H1 (cell line): ENCODE results near the gene TOR4A. TPM values are rescaled to one million over a fixed set of nuclear protein-coding genes. Genes with fewer than 3 reads are reported as not detected.

ENCODE experiments used
- CTCF ChIA-PET: fragments of 300-600 bp; sonication (Branson Sonifier 250); formaldehyde crosslinking; loops from one replicate; lab custom pipeline; 2021; ENCODE audit not compliant: partially characterized antibody; lab: Charles Lee
- POLR2A ChIA-PET: fragments of 300-600 bp; sonication (Branson Sonifier 250); formaldehyde crosslinking; loops from one replicate; lab custom pipeline; 2021; ENCODE audit warnings: inconsistent platforms; ENCODE audit not compliant: partially characterized antibody; lab: Charles Lee
- DNase-seq, 2 experiments: peaks; one replicate each; pipeline versions ENCODE4 v3.0.0 to v3.0.0-alpha.2; 2010 to 2022; ENCODE audit warnings: low spot score in 2 of 2, low read depth in 1 of 2, mixed read lengths in 1 of 2
- FAIRE-seq: peaks from 2 replicates; lab custom pipeline; 2011; peaks lifted over from hg19 to GRCh38; lab: Jason Lieb, UNC
- H2AFZ ChIP-seq: 2 replicates; pipeline ENCODE4 v1.8.1; 2012; ENCODE audit warnings: low read length, inconsistent platforms
- H2AK5ac ChIP-seq: 2 replicates; pipeline ENCODE4 v1.6.1; 2013; ENCODE audit warnings: low read depth, low read length
- H2BK120ac ChIP-seq: replicated peaks from 2 replicates; pipeline ENCODE3; 2013; ENCODE audit warnings: low read depth, low read length, inconsistent platforms
- H2BK12ac ChIP-seq: 2 replicates; pipeline ENCODE4 v1.6.1; 2013; ENCODE audit warnings: low read depth, low read length
- H2BK15ac ChIP-seq: 2 replicates; pipeline ENCODE4 v1.6.1; 2013; ENCODE audit warnings: low read length
- H2BK20ac ChIP-seq: 2 replicates; pipeline ENCODE4 v1.6.1; 2013; ENCODE audit warnings: low read length
- H2BK5ac ChIP-seq: 2 replicates; pipeline ENCODE4 v1.6.1; 2013; ENCODE audit warnings: low read depth, low read length
- H3K14ac ChIP-seq: 2 replicates; pipeline ENCODE4 v1.6.1; 2013; ENCODE audit warnings: inconsistent platforms; ENCODE audit not compliant: insufficient read length
- H3K18ac ChIP-seq: 2 replicates; pipeline ENCODE4 v1.6.1; 2013; ENCODE audit warnings: low read length; ENCODE audit errors: extremely low read depth
- H3K23ac ChIP-seq: 2 replicates; pipeline ENCODE4 v1.6.1; 2013; ENCODE audit warnings: inconsistent platforms; ENCODE audit not compliant: insufficient read length
- H3K23me2 ChIP-seq: 2 replicates; pipeline ENCODE4 v1.6.1; 2013; ENCODE audit warnings: low read depth, low read length
- H3K27ac ChIP-seq: 2 replicates; pipeline ENCODE4 v1.6.1; 2011; ENCODE audit warnings: low read depth, low read length, inconsistent platforms
- H3K27me3 ChIP-seq, 4 experiments: replicated peaks in 1 of 4; 1 replicate in 1 of 4; 2 replicates in 3 of 4; pipeline versions ENCODE4 v1.6.1 to v1.8.1; 2011 to 2013; ENCODE audit warnings: low read length in 3 of 4, mild to moderate bottlenecking in 3 of 4, inconsistent platforms in 2 of 4, mixed read lengths in 2 of 4, moderate library complexity in 1 of 4; ENCODE audit not compliant: control insufficient read depth in 3 of 4, insufficient read depth in 3 of 4; ENCODE audit errors: extremely low read depth in 1 of 4
- H3K36me3 ChIP-seq, 4 experiments: 2 replicates each; pipeline versions ENCODE4 v1.6.1 to v1.8.1; 2011 to 2013; ENCODE audit warnings: mild to moderate bottlenecking in 4 of 4, low read length in 3 of 4, moderate library complexity in 2 of 4, control low read depth in 1 of 4, inconsistent platforms in 1 of 4; ENCODE audit not compliant: insufficient read depth in 4 of 4, control insufficient read depth in 2 of 4
- H3K4ac ChIP-seq: replicated peaks from 2 replicates; pipeline ENCODE3; 2013; ENCODE audit warnings: low read length, low read depth, mixed read lengths, inconsistent platforms; ENCODE audit not compliant: insufficient read length
- H3K4me1 ChIP-seq, 4 experiments: replicated peaks in 1 of 4; 1 replicate in 1 of 4; 2 replicates in 3 of 4; pipeline versions ENCODE4 v1.6.1 to v1.8.1; 2011 to 2013; ENCODE audit warnings: low read length in 3 of 4, inconsistent platforms in 2 of 4, mixed read lengths in 1 of 4; ENCODE audit not compliant: insufficient read depth in 4 of 4, control insufficient read depth in 3 of 4
- H3K4me2 ChIP-seq, 2 experiments: 2 replicates each; pipeline versions ENCODE4 v1.6.1 to v1.8.1; 2011 to 2013; ENCODE audit warnings: low read depth in 2 of 2, low read length in 2 of 2, control low read depth in 1 of 2, inconsistent platforms in 1 of 2, mild to moderate bottlenecking in 1 of 2; ENCODE audit not compliant: insufficient read depth in 1 of 2
- H3K4me3 ChIP-seq, 4 experiments: fragments of 200-600, 300-600 bp in 1 of 4; sonication (generic), shearing (Covaris generic), sonication (Bioruptor Twin) in 1 of 4; 2 replicates each; pipeline versions ENCODE4 v1.5.1 to v1.8.1; 2011 to 2016; ENCODE audit warnings: low read length in 4 of 4, low read depth in 3 of 4, control low read depth in 2 of 4, inconsistent platforms in 2 of 4, mild to moderate bottlenecking in 2 of 4, mixed read lengths in 1 of 4, moderate library complexity in 1 of 4; ENCODE audit not compliant: insufficient read depth in 2 of 4; ENCODE audit errors: extremely low read depth in 1 of 4
- H3K56ac ChIP-seq: replicated peaks from 2 replicates; pipeline ENCODE3; 2013; ENCODE audit warnings: low read depth, mild to moderate bottlenecking, mixed read lengths, low read length, inconsistent platforms; ENCODE audit not compliant: insufficient read length
- H3K79me1 ChIP-seq: 2 replicates; pipeline ENCODE4 v1.6.1; 2013; ENCODE audit warnings: low read depth, low read length, control low read depth
- H3K79me2 ChIP-seq, 2 experiments: 2 replicates each; pipeline versions ENCODE4 v1.6.1 to v1.8.1; 2012 to 2013; ENCODE audit warnings: low read length in 2 of 2, mild to moderate bottlenecking in 2 of 2, inconsistent platforms in 1 of 2; ENCODE audit not compliant: insufficient read depth in 2 of 2, control insufficient read depth in 1 of 2
- H3K9ac ChIP-seq, 4 experiments: replicated peaks in 1 of 4; 1 replicate in 1 of 4; 2 replicates in 3 of 4; pipeline versions ENCODE4 v1.6.1 to v1.8.1; 2011 to 2013; ENCODE audit warnings: low read depth in 3 of 4, low read length in 3 of 4, control low read depth in 2 of 4, mild to moderate bottlenecking in 2 of 4, moderate library complexity in 2 of 4, inconsistent platforms in 1 of 4; ENCODE audit errors: extremely low read depth in 1 of 4
- H3K9me3 ChIP-seq, 2 experiments: 2 replicates each; pipeline versions ENCODE4 v1.6.1 to v1.8.1; 2012 to 2013; ENCODE audit warnings: mild to moderate bottlenecking in 2 of 2, moderate library complexity in 2 of 2, control low read depth in 1 of 2, inconsistent platforms in 1 of 2, low read depth in 1 of 2, low read length in 1 of 2, mixed read lengths in 1 of 2; ENCODE audit not compliant: insufficient read depth in 2 of 2
- H4K20me1 ChIP-seq, 2 experiments: replicated peaks in 1 of 2; 2 replicates each; pipeline versions ENCODE3 to v1.8.1; 2011 to 2013; ENCODE audit warnings: inconsistent platforms in 2 of 2, low read length in 2 of 2, mild to moderate bottlenecking in 1 of 2; ENCODE audit not compliant: insufficient read depth in 2 of 2, control insufficient read depth in 1 of 2
- H4K5ac ChIP-seq: 2 replicates; pipeline ENCODE4 v1.6.1; 2013; ENCODE audit warnings: low read length, low read depth, mixed read lengths, inconsistent platforms; ENCODE audit not compliant: insufficient read length
- H4K8ac ChIP-seq: 2 replicates; pipeline ENCODE4 v1.8.0; 2013; ENCODE audit warnings: mild to moderate bottlenecking, moderate library complexity, low read length, inconsistent platforms; ENCODE audit not compliant: insufficient read depth; ENCODE audit errors: extremely low read depth
- H4K91ac ChIP-seq: replicated peaks from 2 replicates; pipeline ENCODE3; 2013; ENCODE audit warnings: low read length, mixed read lengths, inconsistent platforms; ENCODE audit not compliant: insufficient read length
- BRCA1 ChIP-seq: IDR thresholded peaks from 2 replicates; pipeline ENCODE4 v1.6.1; 2012; ENCODE audit warnings: low read depth, low read length, improper control_type of control experiment
- CHD1 ChIP-seq: IDR thresholded peaks from 2 replicates; pipeline ENCODE4 v1.6.1; 2012; ENCODE audit warnings: low read depth, low read length, improper control_type of control experiment
- GABPA ChIP-seq: IDR thresholded peaks from 2 replicates; pipeline ENCODE4 v1.6.1; 2011; ENCODE audit warnings: mild to moderate bottlenecking, low read length, moderate library complexity, borderline replicate concordance; ENCODE audit not compliant: insufficient read depth
- JUND ChIP-seq: IDR thresholded peaks from 2 replicates; pipeline ENCODE4 v1.6.1; 2011; ENCODE audit warnings: mild to moderate bottlenecking, improper control_type of control experiment, low read length
- KDM4A ChIP-seq: IDR thresholded peaks from one replicate; pipeline ENCODE4 v1.7.1; 2012; ENCODE audit warnings: low read depth, mild to moderate bottlenecking, moderate library complexity, low read length, inconsistent platforms; ENCODE audit not compliant: severe bottlenecking
- NANOG ChIP-seq: IDR thresholded peaks from 2 replicates; pipeline ENCODE4 v1.6.1; 2011; ENCODE audit warnings: low read length, low read depth, mild to moderate bottlenecking, inconsistent platforms; ENCODE audit not compliant: insufficient read depth, poor library complexity, severe bottlenecking
- PHF8 ChIP-seq: fragments of 200-600 bp; sonication (generic); conservative IDR thresholded peaks from 2 replicates; pipeline ENCODE4 v1.7.1; 2012; ENCODE audit warnings: low read depth, mild to moderate bottlenecking, inconsistent platforms, low read length, moderate library complexity
- SIN3A ChIP-seq, 2 experiments: IDR thresholded peaks in 1 of 2; conservative IDR thresholded peaks in 1 of 2; 2 replicates each; pipeline ENCODE4 v1.6.1; 2011 to 2012; ENCODE audit warnings: low read length in 2 of 2, improper control_type of control experiment in 1 of 2, low read depth in 1 of 2, mild to moderate bottlenecking in 1 of 2
- SP1 ChIP-seq: IDR thresholded peaks from 2 replicates; pipeline ENCODE4 v1.6.1; 2011; ENCODE audit warnings: low read depth, low read length
- TAF7 ChIP-seq: optimal IDR thresholded peaks from 2 replicates; pipeline ENCODE3; 2011; ENCODE audit warnings: low read depth, mild to moderate bottlenecking, inconsistent platforms, low read length, moderate library complexity, borderline replicate concordance
- WGBS, 2 experiments: shearing (Covaris generic) in 1 of 2; methylation state at CpG; one replicate each; pipeline versions ENCODE4 v1.1.6 to v1.1.7; 2013 to 2015; ENCODE audit warnings: low lambda C conversion rate in 2 of 2, mixed read lengths in 2 of 2, inconsistent platforms in 1 of 2, low coverage in 1 of 2, missing lambda C conversion rate in 1 of 2; ENCODE audit not compliant: insufficient replicate concordance in 2 of 2, insufficient coverage in 1 of 2, insufficient read length in 1 of 2; ENCODE audit errors: extremely low coverage in 1 of 2, missing lambda C conversion rate in 1 of 2; 5-methylcytosine and 5-hydroxymethylcytosine counted together
- polyA plus RNA-seq, 7 experiments: library from polyadenylated mRNA; depleted of rRNA in 3 of 7; stranded (reverse) in 5 of 7; unstranded in 2 of 7; fragments of >200 nt in 5 of 7; fragments of 200-250 nt in 2 of 7; gene quantifications; 1 replicate in 5 of 7; 2 replicates in 1 of 7; 4 replicates in 1 of 7; pipeline versions ENCODE4 v1.2.1 to v1.2.3, GENCODE V29; 2011 to 2013; ENCODE audit warnings: missing spikeins in 2 of 7, mixed read lengths in 2 of 7
- total RNA-seq: library from RNA; stranded (reverse); fragmentation: NEBNext Ultra II Directional; extraction: Animal tissue kit (Norgen Biotek cat#: 25700); gene quantifications from 2 replicates; pipeline ENCODE4 v1.2.1, GENCODE V29; 2021

Gene TOR4A
- total and polyA plus RNA-seq, 2 of the 8 experiments (the other 6 are each of a cell fraction or from before 2014, with no cell fraction given): 8.4 to 9.3 TPM

DNA sequence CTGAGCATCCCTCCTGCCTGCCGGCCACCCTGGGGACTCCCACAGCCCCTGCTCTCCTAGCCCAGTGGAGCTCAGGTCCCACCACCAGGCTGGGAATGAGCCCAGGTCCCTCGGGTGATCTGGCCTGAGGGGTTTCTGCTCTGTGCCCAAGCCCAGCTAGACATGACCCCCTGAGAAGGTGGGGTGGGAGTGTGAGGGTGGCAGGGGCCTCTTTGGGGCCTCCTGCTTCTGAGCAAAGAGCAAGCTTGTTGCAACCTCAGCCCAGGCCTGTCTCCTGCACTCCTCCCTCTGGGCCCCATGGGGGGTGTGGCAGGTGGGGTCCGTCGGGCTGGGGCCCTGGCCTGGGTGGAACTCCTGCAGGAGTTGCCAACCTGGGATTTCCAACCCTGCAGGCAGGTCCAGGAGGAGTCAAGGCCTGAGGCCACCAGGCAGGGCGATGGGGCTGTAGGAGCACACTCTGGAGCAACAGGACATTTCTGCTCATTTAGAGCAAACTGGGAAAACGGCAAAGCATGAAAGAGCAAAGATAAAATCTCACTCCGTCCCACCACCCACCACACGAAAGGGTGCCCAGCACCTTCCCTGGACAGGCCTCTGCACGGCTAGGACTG lies 35.9 kb downstream of the TOR4A start:
- no peaks in the 10 kb centered on the region for H3K9me3 ChIP-seq
- ChIA-PET CTCF (interaction anchor here (0.9 to 1.5 kb wide), 4 partner anchors 9 to 245 kb away, joined by 3 to 6 read pairs (median 4); no protein-coding TSS in a partner anchor), POLR2A (interaction anchor here (1.6 to 11.9 kb wide), 2 partner anchors 13 to 36 kb away, joined by 6 to 129 read pairs; partner anchors contain the start of genes NRARP and TOR4A)
- H4K91ac ChIP-seq: no peak overlapping the region
- H3K4me1 ChIP-seq: peaks cover 0 to 22% (median 13%) of the 10 kb centered on the region in 4 experiments; a peak in 6 of 7 replicates
- FAIRE-seq: no peak
- H3K23me2 ChIP-seq: no peaks in the 10 kb centered on the region; the same call in 1 of the 2 replicates
- H2AK5ac ChIP-seq: 0 out of 2 replicates have a peak overlapping the region, but pooled peaks have one; percentile 9
- H3K18ac ChIP-seq: no peak overlapping the region
- H3K9ac ChIP-seq: no peak overlapping the region
- no peak overlapping the region for H3K4me3 ChIP-seq
- H2BK12ac ChIP-seq: 0 out of 2 replicates have a peak overlapping the region, but pooled peaks have one; percentile 39
- no peak overlapping the region for H3K14ac ChIP-seq
- H2BK20ac ChIP-seq: no peak overlapping the region
- no peak overlapping the region for H3K27ac ChIP-seq
- no peak overlapping the region for H2AFZ ChIP-seq
- H4K20me1 ChIP-seq: no peaks in the 10 kb centered on the region
- H3K4me2 ChIP-seq: no peak overlapping the region
- H3K27me3 ChIP-seq: peaks cover 0 to 4% (median 0%) of the 10 kb centered on the region in 4 experiments; a peak in 1 of 7 replicates
- no peaks in the 10 kb centered on the region for H3K79me1 ChIP-seq
- H3K36me3 ChIP-seq: no peaks in the 10 kb centered on the region
- H4K8ac ChIP-seq: no peak overlapping the region
- 87% methylated on average over 9 of the region's 9 CpGs; no CpG with 5 or more reads in 1 of the 2 experiments for WGBS, 2 experiments
- H2BK5ac ChIP-seq: no peak overlapping the region; the same call in 1 of the 2 replicates
- no peak overlapping the region for H3K23ac ChIP-seq
- H4K5ac ChIP-seq: no peak overlapping the region
- peak overlapping the region; percentile 81; the same call in 1 of the 2 replicates for H2BK15ac ChIP-seq
- H3K79me2 ChIP-seq: no peaks in the 10 kb centered on the region
- no peak overlapping the region for H3K4ac ChIP-seq
- DNase-seq: no peak
- no peak overlapping the region for H2BK120ac ChIP-seq
- no peak overlapping the region for H3K56ac ChIP-seq
- TF ChIP-seq CHD1: no peak
- TF ChIP-seq PHF8: no peak
- no peak for TF ChIP-seq SP1
- no peak for TF ChIP-seq GABPA
- TF ChIP-seq NANOG: no peak
- TF ChIP-seq KDM4A: no peak
- no peak for TF ChIP-seq SIN3A (conservative IDR thresholded peaks at IDR 0.05 in 1 of 2, IDR thresholded peaks at IDR 0.05 in 1 of 2; ENCODE audit: low read depth in 1 of 2, low read length in 2 of 2)
- TF ChIP-seq JUND: no peak
- TF ChIP-seq TAF7: no peak
- TF ChIP-seq BRCA1: no peak
